K562 (cell line): ENCODE data around the gene AOC1. TPM values are rescaled to one million over a fixed set of nuclear protein-coding genes. Genes with fewer than 3 reads are reported as not detected.

Experiments used
- ATAC-seq: fragments of 200-7000 bp; cut with Tn5 transposase; 3 replicates; pipeline ENCODE4 v1.9.1; 2020; ENCODE audit warnings: moderate library complexity
- BruUV-seq: library from RNA; stranded (reverse); fragments of 400-500 nt; replicated peaks from 2 replicates; lab custom pipeline; 2021; lab: Mats Ljungman, UMichigan
- CTCF ChIA-PET: fragments of 300-600 bp; formaldehyde crosslinking; extraction: SDS; loops from one replicate; lab custom pipeline; 2021; ENCODE audit warnings: low intra/inter-chr PET ratio; lab: Yijun Ruan, JAX
- POLR2A ChIA-PET: fragments of 300-600, 350-650 bp; sonication (Branson Sonifier 250); formaldehyde crosslinking; extraction: SDS; loops from one replicate; lab custom pipeline; 2021; ENCODE audit warnings: antibody characterized with exemption, inconsistent platforms; lab: Yijun Ruan, JAX
- DNase-seq, 4 experiments: peaks; one replicate each; pipeline versions ENCODE4 v3.0.0 to v3.0.0-alpha.2; 2011 to 2018; ENCODE audit warnings: low spot score in 3 of 4, mixed read lengths in 3 of 4; ENCODE audit errors: extremely low read depth in 1 of 4
- FAIRE-seq: peaks from 2 replicates; lab custom pipeline; 2011; peaks lifted over from hg19 to GRCh38; lab: Jason Lieb, UNC
- H2AFZ ChIP-seq: 2 replicates; pipeline ENCODE4 v1.6.0; 2011; ENCODE audit warnings: low read depth, low read length, control low read depth, inconsistent platforms
- H3K27ac ChIP-seq: fragments of 200-600 bp; 3 replicates; pipeline ENCODE4 v1.8.0; 2011; ENCODE audit warnings: low read depth, mild to moderate bottlenecking, control low read depth, inconsistent platforms, low read length, moderate library complexity, mixed read lengths; ENCODE audit errors: extremely low read depth
- H3K27me3 ChIP-seq, 2 experiments: fragments of 300-600 bp in 1 of 2; 2 replicates in 1 of 2; 3 replicates in 1 of 2; pipeline versions ENCODE4 v1.6.0 to v1.8.0; 2011; ENCODE audit warnings: inconsistent platforms in 2 of 2, low read length in 2 of 2, mild to moderate bottlenecking in 1 of 2, mixed read lengths in 1 of 2, moderate library complexity in 1 of 2; ENCODE audit not compliant: control insufficient read depth in 2 of 2, insufficient read depth in 2 of 2
- H3K36me3 ChIP-seq: fragments of 300-600 bp; 3 replicates; pipeline ENCODE4 v1.8.0; 2011; ENCODE audit warnings: mild to moderate bottlenecking, low read length, inconsistent platforms; ENCODE audit not compliant: control insufficient read depth, insufficient read depth
- H3K4me1 ChIP-seq, 2 experiments: fragments of 200-600 bp in 1 of 2; replicated peaks in 1 of 2; 2 replicates in 1 of 2; 3 replicates in 1 of 2; pipeline versions ENCODE4 v1.5.1 to v1.8.0; 2011; ENCODE audit warnings: inconsistent platforms in 2 of 2, low read length in 2 of 2, mild to moderate bottlenecking in 1 of 2, mixed read lengths in 1 of 2, moderate library complexity in 1 of 2; ENCODE audit not compliant: control insufficient read depth in 2 of 2, insufficient read depth in 2 of 2
- H3K4me2 ChIP-seq: 2 replicates; pipeline ENCODE4 v1.6.1; 2011; ENCODE audit warnings: low read length, control low read depth, inconsistent platforms, mixed read lengths; ENCODE audit not compliant: insufficient read depth
- H3K4me3 ChIP-seq: fragments of 200-600 bp; sonication (generic), shearing (Covaris generic); 2 replicates; pipeline ENCODE4 v1.5.1; 2016; ENCODE audit warnings: control low read depth, inconsistent platforms
- H3K79me2 ChIP-seq: fragments of 200-600 bp; 3 replicates; pipeline ENCODE4 v1.8.0; 2011; ENCODE audit warnings: low read length, inconsistent platforms; ENCODE audit not compliant: control insufficient read depth, insufficient read depth
- H3K9ac ChIP-seq, 2 experiments: 2 replicates each; pipeline versions ENCODE4 v1.6.0 to v1.6.1; 2011; ENCODE audit warnings: low read depth in 2 of 2, low read length in 2 of 2, control low read depth in 1 of 2, inconsistent platforms in 1 of 2, mild to moderate bottlenecking in 1 of 2, mixed read lengths in 1 of 2; ENCODE audit not compliant: insufficient read depth in 1 of 2
- H3K9me1 ChIP-seq: one replicate; pipeline ENCODE4 v1.6.0; 2011; ENCODE audit warnings: inconsistent platforms, mild to moderate bottlenecking, low read length, moderate library complexity; ENCODE audit not compliant: control insufficient read depth, insufficient read depth
- H3K9me3 ChIP-seq: replicated peaks from 2 replicates; pipeline ENCODE4 v1.5.1; 2011; ENCODE audit warnings: low read depth, low read length, inconsistent platforms; ENCODE audit not compliant: control insufficient read depth, insufficient read depth
- H4K20me1 ChIP-seq: replicated peaks from 2 replicates; pipeline ENCODE4 v1.6.1; 2011; ENCODE audit warnings: low read length, inconsistent platforms, mixed read lengths; ENCODE audit not compliant: control insufficient read depth, insufficient read depth
- KAT2B ChIP-seq: IDR thresholded peaks from one replicate; pipeline ENCODE4 v1.6.1; 2012; ENCODE audit warnings: low read depth, mild to moderate bottlenecking, control low read depth, inconsistent platforms, low read length, moderate library complexity
- SPI1 ChIP-seq: IDR thresholded peaks from 2 replicates; pipeline ENCODE4 v1.6.1; 2011; ENCODE audit warnings: low read depth, low read length, control low read depth, borderline replicate concordance
- TCF7 ChIP-seq: sonication (generic); IDR thresholded peaks from 2 replicates; pipeline ENCODE4 v1.6.1; 2016; ENCODE audit warnings: antibody characterized with exemption, borderline replicate concordance
- U2AF2 ChIP-seq: fragments of 200-400 bp; formaldehyde crosslinking; optimal IDR thresholded peaks from 2 replicates; pipeline ENCODE3; 2017; ENCODE audit warnings: low read depth, mild to moderate bottlenecking, low read length
- ZNF561 ChIP-seq: fragments of 450-650 bp; formaldehyde crosslinking; conservative IDR thresholded peaks from 2 replicates; pipeline ENCODE4 v1.4.0; 2020; ENCODE audit warnings: mild to moderate bottlenecking, moderate library complexity
- ZNF696 ChIP-seq: fragments of 250-450 bp; sonication (Bioruptor Pico); conservative IDR thresholded peaks from 2 replicates; pipeline ENCODE4 v1.4.0; 2020; ENCODE audit warnings: mild to moderate bottlenecking, moderate library complexity
- WGBS: fragments of 100-300 bp; shearing (Covaris generic); methylation state at CpG from one replicate; pipeline ENCODE4 v1.1.6; 2016; ENCODE audit warnings: low coverage, mixed read lengths; ENCODE audit not compliant: insufficient coverage; ENCODE audit errors: missing lambda C conversion rate; 5-methylcytosine and 5-hydroxymethylcytosine counted together
- in situ Hi-C: fragments of 300-500 bp; cut with MboI; formaldehyde crosslinking; loops from 4 replicates; pipeline ENCODE4 v1.15.0; 2018; ENCODE audit warnings: inconsistent platforms, mixed read lengths
- intact Hi-C: fragments of 100-400 bp; cut with micrococcal nuclease; formaldehyde crosslinking; loops from 2 replicates; pipeline ENCODE4 v1.14.2; 2022
- polyA plus RNA-seq, 8 experiments: library from polyadenylated mRNA; depleted of rRNA in 4 of 8; stranded (reverse) in 5 of 8; unstranded in 3 of 8; fragments of >200 nt; fragmentation: Nextera tagmentation in 2 of 8; fragmentation: Illumina TruSeq in 1 of 8; extraction: Ambion mirVana in 2 of 8; extraction: Trizol in 1 of 8; gene quantifications; 2 replicates each; pipeline versions ENCODE4 v1.2.1 to v1.2.3, GENCODE V29; 2011 to 2014; ENCODE audit warnings: inconsistent platforms in 1 of 8, missing spikeins in 1 of 8
- total RNA-seq, 7 experiments: library from RNA; depleted of rRNA in 6 of 7; stranded (reverse); fragments of >200 nt in 6 of 7; fragmentation: Illumina TruSeq in 2 of 7; extraction: Trizol in 2 of 7; gene quantifications; 2 replicates each; pipeline versions ENCODE4 v1.2.1 to v1.2.3, GENCODE V29; 2011 to 2021; ENCODE audit warnings: low replicate concordance in 1 of 7

AOC1 gene
- total and polyA plus RNA-seq, 9 of the 15 experiments (the other 6 are each of a cell fraction or from before 2014, with no cell fraction given), result not detected

DNA sequence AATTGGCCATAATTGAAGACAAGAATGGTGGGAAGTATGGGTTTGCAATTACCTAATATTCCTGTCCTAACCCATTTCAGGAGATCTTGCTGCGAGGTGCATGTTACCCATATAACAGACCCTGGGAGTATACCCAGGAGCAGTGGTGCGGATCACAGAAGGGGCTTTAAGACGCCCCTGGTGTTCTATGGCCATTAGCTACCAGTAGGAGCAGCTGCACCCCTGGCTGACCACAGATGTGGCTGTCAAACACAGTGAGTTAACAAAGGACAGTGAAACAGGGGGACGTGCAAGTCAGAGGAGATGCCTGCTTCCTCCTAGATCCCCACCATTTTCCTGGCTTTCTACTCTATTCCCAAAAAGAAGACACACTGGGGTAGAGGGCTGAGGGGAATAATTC lies 25.2 kb downstream of the AOC1 start:
- POLR2A ChIA-PET, result interaction anchor here (0.7 kb wide), 2 partner anchors 37 to 261 kb away, joined by 3 read pairs; no protein-coding TSS in a partner anchor
- no peak for TF ChIP-seq ZNF696 (CRISPR knock-in tag)
- no peak for TF ChIP-seq TCF7

DNA sequence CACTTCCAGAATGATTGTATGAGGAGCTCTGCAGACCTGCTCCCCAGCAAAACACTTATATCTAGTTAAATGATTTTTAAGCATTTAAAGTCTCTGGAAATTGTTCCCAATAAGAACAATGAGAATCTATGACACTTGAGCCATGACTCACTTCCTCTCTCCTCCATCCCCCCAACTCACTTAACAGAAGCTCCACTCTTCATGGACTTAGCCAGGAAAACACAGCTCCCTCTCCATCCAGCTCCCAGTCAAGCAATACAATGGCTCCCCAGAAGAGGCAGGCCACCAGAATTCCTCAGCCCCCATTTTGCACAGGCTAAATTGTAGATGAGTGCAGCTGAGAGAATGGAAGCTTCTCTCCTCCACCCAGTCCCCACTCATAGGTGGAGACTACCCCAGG lies 27.0 kb downstream of the AOC1 start:
- intact Hi-C loops, result no loop called here
- no peaks in the 10 kb centered on the region for H3K79me2 ChIP-seq

More for the DNA sequence above, 25.2 kb downstream of the AOC1 start:
- in situ Hi-C loops (no loop called here), intact Hi-C loops (loop anchor here (1.0 to 2.0 kb wide), 2 partner anchors 99 to 111 kb away; no protein-coding TSS in a partner anchor)
- Histone ChIP-seq H3K27ac (no peak overlapping the region), H3K36me3 (no peaks in the 10 kb centered on the region), H3K4me2 (no peak overlapping the region), H2AFZ (no peak overlapping the region), H3K9ac (no peak overlapping the region), H3K4me1 (peaks cover 0 to 3% of the 10 kb centered on the region in 2 experiments; a peak in 2 of 5 replicates), H3K4me3 (no peak overlapping the region), H3K27me3 (peaks cover 14 to 24% of the 10 kb centered on the region in 2 experiments), H3K79me2 (no peaks in the 10 kb centered on the region), H3K9me3 (no peaks in the 10 kb centered on the region), H4K20me1 (no peaks in the 10 kb centered on the region), H3K9me1 (no peaks in the 10 kb centered on the region)
- ATAC-seq (no peak), FAIRE-seq (no peak), DNase-seq (peak in 1 of 4 experiments; percentile 16)
- WGBS, result 18% methylated on average over 4 of the region's 4 CpGs
- CTCF ChIA-PET, result interaction anchor here (0.6 to 2.9 kb wide), 4 partner anchors 98 to 308 kb away, joined by 3 to 18 read pairs (median 14); no protein-coding TSS in a partner anchor
- no TSS peak for BruUV-seq

More for the DNA sequence above, 27.0 kb downstream of the AOC1 start:
- TF ChIP-seq KAT2B (no peak), SPI1 (0 out of 2 replicates have a peak, but pooled peaks have one; percentile 29), U2AF2 (no peak), ZNF561 (no peak)
- in situ Hi-C loops, result no loop called here
- Histone ChIP-seq H3K4me2 (no peak overlapping the region), H3K36me3 (no peaks in the 10 kb centered on the region), H2AFZ (no peak overlapping the region), H4K20me1 (no peaks in the 10 kb centered on the region), H3K4me3 (no peak overlapping the region), H3K9me1 (no peaks in the 10 kb centered on the region), H3K27me3 (peaks cover 14 to 24% of the 10 kb centered on the region in 2 experiments), H3K27ac (no peak overlapping the region), H3K9me3 (no peaks in the 10 kb centered on the region), H3K9ac (no peak overlapping the region), H3K4me1 (peaks cover 0 to 3% of the 10 kb centered on the region in 2 experiments; a peak in 2 of 5 replicates)
- ChIA-PET CTCF (no interaction called here), POLR2A (interaction anchor here (0.7 to 1.9 kb wide), 5 partner anchors 10 to 413 kb away, joined by 3 to 5 read pairs (median 3); no protein-coding TSS in a partner anchor)
- BruUV-seq, result no TSS peak
- FAIRE-seq (no peak), DNase-seq (peak in 1 of 4 experiments; percentile 4), ATAC-seq (no peak)
